Mammary epithelial cell (primary cell): ENCODE data around the gene NRAS.

Experiments used
- CTCF ChIP-seq, 2 donors: IDR thresholded peaks in 1 of 2; conservative IDR thresholded peaks in 1 of 2; 2 replicates each; pipeline ENCODE4 v1.5.1; 2011 to 2012; ENCODE audit warnings: inconsistent platforms in 2 of 2, low read length in 2 of 2, mild to moderate bottlenecking in 2 of 2, control low read depth in 1 of 2, low read depth in 1 of 2; ENCODE audit not compliant: insufficient read depth in 1 of 2; ENCODE audit errors: extremely low read depth in 1 of 2
- EZH2 ChIP-seq: IDR thresholded peaks from 2 replicates; pipeline ENCODE4 v1.6.1; 2012; ENCODE audit warnings: low read length, inconsistent platforms, borderline replicate concordance

DNA sequence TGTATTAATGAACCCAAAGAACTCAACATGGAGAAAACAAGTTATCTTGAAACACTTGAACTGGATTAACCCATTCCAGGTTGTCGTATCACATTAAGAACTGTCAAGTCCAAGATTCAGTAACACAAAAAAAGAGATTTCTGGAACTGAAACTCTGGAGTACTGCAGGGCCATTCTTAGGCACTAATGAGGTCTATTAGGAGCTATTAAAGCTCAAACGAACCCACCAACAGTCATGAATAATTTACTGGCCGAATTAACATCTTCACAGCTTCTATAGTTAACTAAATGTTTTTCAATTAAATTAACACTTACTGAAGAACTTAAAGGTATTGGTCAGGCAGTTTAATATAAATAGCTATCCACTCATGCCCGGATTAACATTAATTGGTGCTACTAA lies 36.6 kb upstream of the NRAS start:
- TF ChIP-seq CTCF (conservative IDR thresholded peaks at IDR 0.05 in 1 of 2, IDR thresholded peaks at IDR 0.05 in 1 of 2; ENCODE audit: extremely low read depth in 1 of 2, insufficient read depth in 1 of 2, low read depth in 1 of 2, low read length in 2 of 2) (no peak), EZH2 (no peak)
